Ishikawa (cell line): Measurements from ENCODE around the gene CHGA.

Experiments
- CEBPB ChIP-seq: IDR thresholded peaks from 2 replicates; pipeline ENCODE4 v1.6.1; 2012
- CREB1 ChIP-seq: IDR thresholded peaks from 2 replicates; pipeline ENCODE4 v1.6.1; 2012; ENCODE audit warnings: low read depth
- EGR1 ChIP-seq: IDR thresholded peaks from 2 replicates; pipeline ENCODE4 v1.6.1; 2012
- FOXM1 ChIP-seq: IDR thresholded peaks from 2 replicates; pipeline ENCODE4 v1.6.1; 2012; ENCODE audit warnings: low read depth, borderline replicate concordance
- MAX ChIP-seq: IDR thresholded peaks from 2 replicates; pipeline ENCODE4 v1.6.1; 2012
- NFIC ChIP-seq: IDR thresholded peaks from 2 replicates; pipeline ENCODE4 v1.6.1; 2012
- RAD21 ChIP-seq: IDR thresholded peaks from 2 replicates; pipeline ENCODE4 v1.6.1; 2012; ENCODE audit warnings: low read depth
- REST ChIP-seq: IDR thresholded peaks from 2 replicates; pipeline ENCODE4 v1.6.1; 2012; ENCODE audit warnings: low read depth, mild to moderate bottlenecking
- TAF1 ChIP-seq: IDR thresholded peaks from 2 replicates; pipeline ENCODE4 v1.6.1; 2012; ENCODE audit warnings: low read depth, mild to moderate bottlenecking
- TCF12 ChIP-seq: IDR thresholded peaks from 2 replicates; pipeline ENCODE4 v1.6.1; 2012; ENCODE audit warnings: low read depth
- TEAD4 ChIP-seq: IDR thresholded peaks from 2 replicates; pipeline ENCODE4 v1.6.1; 2012
- USF1 ChIP-seq: IDR thresholded peaks from 2 replicates; pipeline ENCODE4 v1.6.1; 2012
- YY1 ChIP-seq: IDR thresholded peaks from 2 replicates; pipeline ENCODE4 v1.6.1; 2012; ENCODE audit warnings: low read depth
- ZBTB7A ChIP-seq: IDR thresholded peaks from 2 replicates; pipeline ENCODE4 v1.6.1; 2012; ENCODE audit warnings: low read depth

The CHGA gene

GRCh38 chr14:92981726-92982125 is 58.8 kb downstream of the CHGA start:
- TF ChIP-seq TAF1 (no peak), USF1 (no peak), EGR1 (no peak), RAD21 (no peak), REST (no peak), MAX (no peak), TEAD4 (no peak), FOXM1 (no peak), YY1 (no peak), TCF12 (no peak), CEBPB (no peak), ZBTB7A (no peak), NFIC (no peak), CREB1 (no peak)

GRCh38 chr14:92982956-92983355 is 60.0 kb downstream of the CHGA start:
- TF ChIP-seq FOXM1 (no peak), MAX (no peak), EGR1 (no peak), TCF12 (no peak), TAF1 (no peak)

- no peak for TF ChIP-seq TCF12
- no peak for TF ChIP-seq NFIC
Observed at GRCh38 chr14:92984082-92984788, 61.3 kb downstream of the CHGA start.
